HepG2 (cell line): ENCODE measurements around the gene DTX4.

Experiments used
- CTCF ChIP-seq: sonication (generic); formaldehyde crosslinking; IDR thresholded peaks from 2 replicates; pipeline ENCODE4 v1.5.0; 2020; ENCODE audit warnings: mild to moderate bottlenecking, missing genetic modification reagents, moderate library complexity
- EEA1 ChIP-seq: sonication (generic); formaldehyde crosslinking; IDR thresholded peaks from 2 replicates; pipeline ENCODE4 v1.5.1; 2020; ENCODE audit warnings: mild to moderate bottlenecking, missing genetic modification reagents, borderline replicate concordance
- EZH2 ChIP-seq: conservative IDR thresholded peaks from 2 replicates; pipeline ENCODE4 v1.6.1; 2012; ENCODE audit warnings: mild to moderate bottlenecking, low read depth, low read length, moderate library complexity
- GABPA ChIP-seq, 2 experiments: IDR thresholded peaks; 2 replicates each; pipeline ENCODE4 v1.6.1; 2011 to 2016; ENCODE audit warnings: low read depth in 2 of 2, low read length in 1 of 2, missing biosample characterization in 1 of 2, missing genetic modification characterization in 1 of 2
- MTA3 ChIP-seq: sonication (generic); formaldehyde crosslinking; IDR thresholded peaks from 2 replicates; pipeline ENCODE4 v1.4.0; 2020; ENCODE audit warnings: missing genetic modification reagents
- NFIC ChIP-seq: IDR thresholded peaks from 2 replicates; pipeline ENCODE4 v1.6.1; 2012; ENCODE audit warnings: mild to moderate bottlenecking, low read length, inconsistent platforms
- PREB ChIP-seq: sonication (generic); formaldehyde crosslinking; IDR thresholded peaks from 2 replicates; pipeline ENCODE4 v1.4.0; 2020; ENCODE audit warnings: missing genetic modification reagents
- ZNF121 ChIP-seq: sonication (generic); formaldehyde crosslinking; IDR thresholded peaks from 2 replicates; pipeline ENCODE4 v1.5.0; 2020; ENCODE audit warnings: mild to moderate bottlenecking, missing genetic modification reagents
- ZSCAN20 ChIP-seq: sonication (generic); formaldehyde crosslinking; IDR thresholded peaks from 2 replicates; pipeline ENCODE4 v1.4.0; 2020; ENCODE audit warnings: missing genetic modification reagents, mild to moderate bottlenecking, borderline replicate concordance
- TF ChIP-seq, protein P1 (sequence below): sonication (generic); formaldehyde crosslinking; IDR thresholded peaks from 2 replicates; pipeline ENCODE4 v1.4.0; 2020; ENCODE audit warnings: mild to moderate bottlenecking, missing genetic modification reagents, borderline replicate concordance
- TF ChIP-seq, protein P2 (sequence below): sonication (generic); formaldehyde crosslinking; IDR thresholded peaks from 2 replicates; pipeline ENCODE4 v1.5.0; 2020; ENCODE audit warnings: missing genetic modification reagents

DNA sequence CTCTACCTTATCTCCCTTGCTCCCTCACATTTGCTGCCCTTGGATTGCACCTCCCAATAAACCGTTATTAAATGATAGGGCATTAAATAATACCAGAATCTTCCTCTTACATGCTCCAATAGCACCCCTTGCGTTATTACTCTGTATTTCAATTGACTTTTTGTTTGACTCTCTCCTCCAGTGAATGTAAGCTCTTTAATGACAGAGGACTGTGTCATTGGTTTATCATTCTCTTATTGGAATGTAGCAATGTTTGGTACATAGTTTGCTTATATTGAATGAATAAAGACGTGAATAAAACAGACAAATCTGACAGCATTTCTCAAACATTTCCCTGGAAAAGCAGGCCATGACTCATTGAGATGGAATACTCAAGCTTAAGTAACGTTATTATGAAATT lies 49.5 kb downstream of the DTX4 start:
- TF ChIP-seq ZNF121 (CRISPR knock-in tag) (no peak), CTCF (CRISPR knock-in tag) (no peak), NFIC (no peak), ZSCAN20 (CRISPR knock-in tag) (no peak), PREB (no peak), MTA3 (no peak), GABPA (IDR thresholded peaks at IDR 0.05; ENCODE audit: low read depth, low read length) (no peak), GABPA (CRISPR knock-in tag; IDR thresholded peaks at IDR 0.05; ENCODE audit: low read depth) (no peak), EEA1 (CRISPR knock-in tag) (no peak), EZH2 (no peak)
- TF ChIP-seq, protein P1, sequence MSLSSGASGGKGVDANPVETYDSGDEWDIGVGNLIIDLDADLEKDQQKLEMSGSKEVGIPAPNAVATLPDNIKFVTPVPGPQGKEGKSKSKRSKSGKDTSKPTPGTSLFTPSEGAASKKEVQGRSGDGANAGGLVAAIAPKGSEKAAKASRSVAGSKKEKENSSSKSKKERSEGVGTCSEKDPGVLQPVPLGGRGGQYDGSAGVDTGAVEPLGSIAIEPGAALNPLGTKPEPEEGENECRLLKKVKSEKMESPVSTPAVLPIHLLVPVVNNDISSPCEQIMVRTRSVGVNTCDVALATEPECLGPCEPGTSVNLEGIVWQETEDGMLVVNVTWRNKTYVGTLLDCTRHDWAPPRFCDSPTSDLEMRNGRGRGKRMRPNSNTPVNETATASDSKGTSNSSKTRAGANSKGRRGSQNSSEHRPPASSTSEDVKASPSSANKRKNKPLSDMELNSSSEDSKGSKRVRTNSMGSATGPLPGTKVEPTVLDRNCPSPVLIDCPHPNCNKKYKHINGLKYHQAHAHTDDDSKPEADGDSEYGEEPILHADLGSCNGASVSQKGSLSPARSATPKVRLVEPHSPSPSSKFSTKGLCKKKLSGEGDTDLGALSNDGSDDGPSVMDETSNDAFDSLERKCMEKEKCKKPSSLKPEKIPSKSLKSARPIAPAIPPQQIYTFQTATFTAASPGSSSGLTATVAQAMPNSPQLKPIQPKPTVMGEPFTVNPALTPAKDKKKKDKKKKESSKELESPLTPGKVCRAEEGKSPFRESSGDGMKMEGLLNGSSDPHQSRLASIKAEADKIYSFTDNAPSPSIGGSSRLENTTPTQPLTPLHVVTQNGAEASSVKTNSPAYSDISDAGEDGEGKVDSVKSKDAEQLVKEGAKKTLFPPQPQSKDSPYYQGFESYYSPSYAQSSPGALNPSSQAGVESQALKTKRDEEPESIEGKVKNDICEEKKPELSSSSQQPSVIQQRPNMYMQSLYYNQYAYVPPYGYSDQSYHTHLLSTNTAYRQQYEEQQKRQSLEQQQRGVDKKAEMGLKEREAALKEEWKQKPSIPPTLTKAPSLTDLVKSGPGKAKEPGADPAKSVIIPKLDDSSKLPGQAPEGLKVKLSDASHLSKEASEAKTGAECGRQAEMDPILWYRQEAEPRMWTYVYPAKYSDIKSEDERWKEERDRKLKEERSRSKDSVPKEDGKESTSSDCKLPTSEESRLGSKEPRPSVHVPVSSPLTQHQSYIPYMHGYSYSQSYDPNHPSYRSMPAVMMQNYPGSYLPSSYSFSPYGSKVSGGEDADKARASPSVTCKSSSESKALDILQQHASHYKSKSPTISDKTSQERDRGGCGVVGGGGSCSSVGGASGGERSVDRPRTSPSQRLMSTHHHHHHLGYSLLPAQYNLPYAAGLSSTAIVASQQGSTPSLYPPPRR (CRISPR knock-in tag), result no peak
- TF ChIP-seq, protein P2, sequence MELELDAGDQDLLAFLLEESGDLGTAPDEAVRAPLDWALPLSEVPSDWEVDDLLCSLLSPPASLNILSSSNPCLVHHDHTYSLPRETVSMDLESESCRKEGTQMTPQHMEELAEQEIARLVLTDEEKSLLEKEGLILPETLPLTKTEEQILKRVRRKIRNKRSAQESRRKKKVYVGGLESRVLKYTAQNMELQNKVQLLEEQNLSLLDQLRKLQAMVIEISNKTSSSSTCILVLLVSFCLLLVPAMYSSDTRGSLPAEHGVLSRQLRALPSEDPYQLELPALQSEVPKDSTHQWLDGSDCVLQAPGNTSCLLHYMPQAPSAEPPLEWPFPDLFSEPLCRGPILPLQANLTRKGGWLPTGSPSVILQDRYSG (CRISPR knock-in tag), result no peak
